A549 (cell line): ENCODE results near the gene KRT17. TPM values are rescaled to one million over a fixed set of nuclear protein-coding genes. Genes with fewer than 3 reads are reported as not detected.

Experiments used
- ATAC-seq, 2 experiments: fragments of 200-7000 bp in 1 of 2; fragments of >200 bp in 1 of 2; cut with Nextera tagmentation in 1 of 2; cut with Tn5 transposase in 1 of 2; 3 replicates each; pipeline versions ENCODE4 v1.8.0 to v1.9.1; 2018 to 2020; ENCODE audit warnings: mild to moderate bottlenecking in 1 of 2, moderate library complexity in 1 of 2
- CTCF ChIA-PET: fragments of 300-600 bp; sonication (Branson Sonifier 250); formaldehyde crosslinking; extraction: SDS; loops from one replicate; lab custom pipeline; 2021; ENCODE audit warnings: antibody characterized with exemption, inconsistent platforms; lab: Yijun Ruan, JAX
- POLR2A ChIA-PET: fragments of 350-600 bp; formaldehyde crosslinking; extraction: SDS; loops from one replicate; lab custom pipeline; 2021; ENCODE audit warnings: antibody characterized with exemption, inconsistent platforms; lab: Yijun Ruan, JAX
- DNase-seq, 2 experiments: peaks; one replicate each; pipeline versions ENCODE4 v3.0.0 to v3.0.0-alpha.2; 2011 to 2016; ENCODE audit warnings: low read depth in 1 of 2, low spot score in 1 of 2
- FAIRE-seq: peaks from 2 replicates; lab custom pipeline; 2011; peaks lifted over from hg19 to GRCh38; lab: Jason Lieb, UNC
- H3K27ac ChIP-seq, 2 experiments: fragments of >200 bp; sonication (Bioruptor Twin); formaldehyde crosslinking; 3 replicates each; pipeline ENCODE4 v1.5.1; 2016 to 2017
- H3K4me1 ChIP-seq: fragments of >200 bp; sonication (Bioruptor Twin); formaldehyde crosslinking; 3 replicates; pipeline ENCODE4 v1.6.1; 2016
- H3K4me2 ChIP-seq: fragments of >200 bp; sonication (Bioruptor Twin); formaldehyde crosslinking; 3 replicates; pipeline ENCODE4 v1.6.1; 2016
- H3K4me3 ChIP-seq: fragments of >200 bp; sonication (Bioruptor Twin); formaldehyde crosslinking; 3 replicates; pipeline ENCODE4 v1.5.1; 2016
- H3K9me3 ChIP-seq: fragments of >200 bp; sonication (Bioruptor Twin); formaldehyde crosslinking; 3 replicates; pipeline ENCODE4 v1.6.1; 2016
- CBX2 ChIP-seq: fragments of 200-600 bp; sonication (generic); IDR thresholded peaks from 2 replicates; pipeline ENCODE4 v1.6.1; 2016; ENCODE audit warnings: low read depth, mild to moderate bottlenecking, borderline replicate concordance
- CBX8 ChIP-seq: fragments of 200-600 bp; sonication (generic); IDR thresholded peaks from 2 replicates; pipeline ENCODE4 v1.6.1; 2016
- CEBPB ChIP-seq, 2 experiments: fragments of >200 bp in 1 of 2; sonication (Bioruptor Twin) in 1 of 2; formaldehyde crosslinking in 1 of 2; IDR thresholded peaks; 2 replicates each; pipeline ENCODE4 v1.6.1; 2012 to 2016
- CHD2 ChIP-seq: fragments of 150-350 bp; IDR thresholded peaks from 2 replicates; pipeline ENCODE4 v1.6.1; 2014; ENCODE audit warnings: low read length; ENCODE audit not compliant: partially characterized antibody
- EHF ChIP-seq: fragments of 250-450 bp; sonication (Bioruptor Pico); IDR thresholded peaks from 2 replicates; pipeline ENCODE4 v1.5.0; 2020; ENCODE audit warnings: mild to moderate bottlenecking
- FOXS1 ChIP-seq: fragments of 250-450 bp; sonication (Bioruptor Pico); IDR thresholded peaks from 2 replicates; pipeline ENCODE4 v1.5.0; 2020; ENCODE audit warnings: mild to moderate bottlenecking, moderate library complexity
- HEYL ChIP-seq: fragments of 250-450 bp; sonication (Bioruptor Pico); IDR thresholded peaks from 2 replicates; pipeline ENCODE4 v1.8.0; 2021; ENCODE audit warnings: mild to moderate bottlenecking, moderate library complexity
- HOXB13 ChIP-seq: fragments of 250-450 bp; sonication (Bioruptor Pico); IDR thresholded peaks from 2 replicates; pipeline ENCODE4 v1.5.0; 2020; ENCODE audit warnings: low read depth, mild to moderate bottlenecking, moderate library complexity
- JUN ChIP-seq, 2 experiments: fragments of >200 bp; sonication (Bioruptor Twin); formaldehyde crosslinking; IDR thresholded peaks; 2 replicates in 1 of 2; 3 replicates in 1 of 2; pipeline ENCODE4 v1.6.1; 2016 to 2017
- KDM5A ChIP-seq: fragments of 200-600 bp; sonication (generic); IDR thresholded peaks from 2 replicates; pipeline ENCODE4 v1.6.1; 2016; ENCODE audit warnings: antibody characterized with exemption, mild to moderate bottlenecking
- MAX ChIP-seq: IDR thresholded peaks from 2 replicates; pipeline ENCODE4 v1.6.1; 2012
- MAZ ChIP-seq: fragments of 150-350 bp; IDR thresholded peaks from 2 replicates; pipeline ENCODE4 v1.6.1; 2014; ENCODE audit warnings: antibody characterized with exemption, low read depth, low read length, borderline replicate concordance
- NPAS2 ChIP-seq: fragments of 250-450 bp; sonication (Bioruptor Pico); IDR thresholded peaks from 2 replicates; pipeline ENCODE4 v1.8.0; 2022; ENCODE audit warnings: mild to moderate bottlenecking, moderate library complexity, borderline replicate concordance
- NR3C1 ChIP-seq: fragments of >200 bp; sonication (Bioruptor Twin); formaldehyde crosslinking; IDR thresholded peaks from 3 replicates; pipeline ENCODE4 v1.6.1; 2017
- REST ChIP-seq: fragments of 200-600 bp; sonication (generic); IDR thresholded peaks from 2 replicates; pipeline ENCODE4 v1.6.1; 2016; ENCODE audit warnings: antibody characterized with exemption, mild to moderate bottlenecking, moderate library complexity
- TFCP2L1 ChIP-seq: fragments of 250-450 bp; sonication (Bioruptor Pico); IDR thresholded peaks from 2 replicates; pipeline ENCODE4 v1.5.0; 2021; ENCODE audit warnings: mild to moderate bottlenecking
- ZFP36 ChIP-seq: fragments of 450-650 bp; IDR thresholded peaks from 2 replicates; pipeline ENCODE4 v1.6.1; 2014; ENCODE audit warnings: borderline replicate concordance; ENCODE audit not compliant: partially characterized antibody
- ZSCAN20 ChIP-seq: fragments of 250-450 bp; sonication (Bioruptor Pico); IDR thresholded peaks from 2 replicates; pipeline ENCODE4 v1.8.0; 2022; ENCODE audit warnings: mild to moderate bottlenecking, moderate library complexity
- WGBS: methylation state at CpG from one replicate; pipeline ENCODE4 v1.1.6; 2017; ENCODE audit errors: missing lambda C conversion rate; 5-methylcytosine and 5-hydroxymethylcytosine counted together
- polyA plus RNA-seq, 4 experiments: library from polyadenylated mRNA; depleted of rRNA in 3 of 4; stranded (reverse); fragments of >200 nt; fragmentation: RNase III in 1 of 4; extraction: RNeasy Plus Mini Kit Qiagen cat#74134 plus additional on column Dnase treatment in 1 of 4; gene quantifications; 2 replicates in 3 of 4; 3 replicates in 1 of 4; pipeline ENCODE4 v1.2.3, GENCODE V29; 2011 to 2017
- TF ChIP-seq, protein P1 (sequence below): fragments of >200 bp; sonication (Bioruptor Twin); formaldehyde crosslinking; IDR thresholded peaks from 2 replicates; pipeline ENCODE4 v1.6.1; 2016
- TF ChIP-seq, protein P2 (sequence below): fragments of 250-450 bp; sonication (Bioruptor Pico); IDR thresholded peaks from 2 replicates; pipeline ENCODE4 v1.5.0; 2021; ENCODE audit warnings: mild to moderate bottlenecking, moderate library complexity, borderline replicate concordance
- TF ChIP-seq, protein P3 (sequence below): fragments of 250-450 bp; sonication (Bioruptor Pico); IDR thresholded peaks from 2 replicates; pipeline ENCODE4 v1.5.0; 2020; ENCODE audit warnings: low read depth, mild to moderate bottlenecking, moderate library complexity
- TF ChIP-seq, protein P4 (sequence below): fragments of 150-350 bp; IDR thresholded peaks from 2 replicates; pipeline ENCODE4 v1.6.1; 2014; ENCODE audit warnings: low read depth, mild to moderate bottlenecking, low read length

The KRT17 gene
- polyA plus RNA-seq, 2 of the 4 experiments (the other 2 are of a cell fraction), result 0.43 to 1.2 TPM

- Histone ChIP-seq H3K4me1 (no peaks in the 10 kb centered on the region), H3K4me3 (no peak overlapping the region), H3K27ac (no peak overlapping the region), H3K9me3 (no peaks in the 10 kb centered on the region), H3K4me2 (no peak overlapping the region)
- FAIRE-seq, result peak; percentile 54
- 81% methylated on average over 14 of the region's 14 CpGs for WGBS
- TF ChIP-seq MAX, result no peak
- TF ChIP-seq CBX2, result no peak
- TF ChIP-seq, protein P1, sequence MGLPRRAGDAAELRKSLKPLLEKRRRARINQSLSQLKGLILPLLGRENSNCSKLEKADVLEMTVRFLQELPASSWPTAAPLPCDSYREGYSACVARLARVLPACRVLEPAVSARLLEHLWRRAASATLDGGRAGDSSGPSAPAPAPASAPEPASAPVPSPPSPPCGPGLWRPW, result no peak
- TF ChIP-seq, protein P2, sequence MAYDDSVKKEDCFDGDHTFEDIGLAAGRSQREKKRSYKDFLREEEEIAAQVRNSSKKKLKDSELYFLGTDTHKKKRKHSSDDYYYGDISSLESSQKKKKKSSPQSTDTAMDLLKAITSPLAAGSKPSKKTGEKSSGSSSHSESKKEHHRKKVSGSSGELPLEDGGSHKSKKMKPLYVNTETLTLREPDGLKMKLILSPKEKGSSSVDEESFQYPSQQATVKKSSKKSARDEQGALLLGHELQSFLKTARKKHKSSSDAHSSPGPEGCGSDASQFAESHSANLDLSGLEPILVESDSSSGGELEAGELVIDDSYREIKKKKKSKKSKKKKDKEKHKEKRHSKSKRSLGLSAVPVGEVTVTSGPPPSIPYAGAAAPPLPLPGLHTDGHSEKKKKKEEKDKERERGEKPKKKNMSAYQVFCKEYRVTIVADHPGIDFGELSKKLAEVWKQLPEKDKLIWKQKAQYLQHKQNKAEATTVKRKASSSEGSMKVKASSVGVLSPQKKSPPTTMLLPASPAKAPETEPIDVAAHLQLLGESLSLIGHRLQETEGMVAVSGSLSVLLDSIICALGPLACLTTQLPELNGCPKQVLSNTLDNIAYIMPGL, result no peak
- TF ChIP-seq NR3C1, result no peak
- TF ChIP-seq CBX8, result no peak
- ChIA-PET POLR2A (no interaction called here), CTCF (interaction anchor here (1.2 kb wide), 1 partner anchor 19 kb away, joined by 3 read pairs; no protein-coding TSS in a partner anchor)
- peak in 1 of 2 experiments; percentile 41 for DNase-seq
- ATAC-seq, result peak in 1 of 2 experiments; percentile 12; a peak in 2 of 6 replicates
Measured at GRCh38 chr17:41633556-41634199, 9.3 kb upstream of the KRT17 start.

GRCh38 chr17:41632482-41633105 lies 8.2 kb upstream of the KRT17 start:
- H3K4me1 ChIP-seq, result no peaks in the 10 kb centered on the region
- ChIA-PET CTCF (no interaction called here), POLR2A (no interaction called here)
- H3K4me2 ChIP-seq, result no peak overlapping the region
- TF ChIP-seq KDM5A (no peak), TFCP2L1 (no peak), NPAS2 (CRISPR knock-in tag) (no peak), ZSCAN20 (CRISPR knock-in tag) (no peak), MAX (no peak), CHD2 (no peak), EHF (CRISPR knock-in tag) (no peak), CEBPB (IDR thresholded peaks at IDR 0.05) (no peak), MAZ (no peak), HOXB13 (CRISPR knock-in tag) (no peak), ZFP36 (no peak), REST (no peak), HEYL (CRISPR knock-in tag) (no peak), JUN (IDR thresholded peaks at IDR 0.05) (no peak), FOXS1 (CRISPR knock-in tag) (no peak)
- TF ChIP-seq, protein P3, sequence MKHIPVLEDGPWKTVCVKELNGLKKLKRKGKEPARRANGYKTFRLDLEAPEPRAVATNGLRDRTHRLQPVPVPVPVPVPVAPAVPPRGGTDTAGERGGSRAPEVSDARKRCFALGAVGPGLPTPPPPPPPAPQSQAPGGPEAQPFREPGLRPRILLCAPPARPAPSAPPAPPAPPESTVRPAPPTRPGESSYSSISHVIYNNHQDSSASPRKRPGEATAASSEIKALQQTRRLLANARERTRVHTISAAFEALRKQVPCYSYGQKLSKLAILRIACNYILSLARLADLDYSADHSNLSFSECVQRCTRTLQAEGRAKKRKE, result no peak
- TF ChIP-seq, protein P4, sequence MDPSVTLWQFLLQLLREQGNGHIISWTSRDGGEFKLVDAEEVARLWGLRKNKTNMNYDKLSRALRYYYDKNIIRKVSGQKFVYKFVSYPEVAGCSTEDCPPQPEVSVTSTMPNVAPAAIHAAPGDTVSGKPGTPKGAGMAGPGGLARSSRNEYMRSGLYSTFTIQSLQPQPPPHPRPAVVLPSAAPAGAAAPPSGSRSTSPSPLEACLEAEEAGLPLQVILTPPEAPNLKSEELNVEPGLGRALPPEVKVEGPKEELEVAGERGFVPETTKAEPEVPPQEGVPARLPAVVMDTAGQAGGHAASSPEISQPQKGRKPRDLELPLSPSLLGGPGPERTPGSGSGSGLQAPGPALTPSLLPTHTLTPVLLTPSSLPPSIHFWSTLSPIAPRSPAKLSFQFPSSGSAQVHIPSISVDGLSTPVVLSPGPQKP, result no peak
- 62% methylated on average over 5 of the region's 5 CpGs for WGBS
- H3K27ac ChIP-seq, result no peak overlapping the region
- no peak for DNase-seq
- H3K4me3 ChIP-seq, result no peak overlapping the region
- FAIRE-seq, result peak; percentile 61
- no peak for ATAC-seq
- H3K9me3 ChIP-seq, result no peaks in the 10 kb centered on the region
